Tibial nerve (tissue), 4 donors: ENCODE data around the gene SAG. TPM values are rescaled to one million over a fixed set of nuclear protein-coding genes. Genes with fewer than 3 reads are reported as not detected.

Experiments
- DNase-seq, 2 donors: peaks; one replicate each; pipeline ENCODE4 v3.0.0-alpha.2; 2019; ENCODE audit warnings: low spot score in 2 of 2
- H3K27ac ChIP-seq, 4 donors: fragments of 200-600 bp; sonication (generic) in 3 of 4; one replicate each; pipeline ENCODE4 v1.5.1; 2017 to 2019; ENCODE audit warnings: mild to moderate bottlenecking in 1 of 4
- H3K27me3 ChIP-seq, 2 donors: fragments of 200-600 bp; sonication (generic) in 1 of 2; one replicate each; pipeline versions ENCODE4 v1.5.1 to v1.6.0; 2017 to 2019
- H3K36me3 ChIP-seq, 3 donors: fragments of 200-600 bp; sonication (generic); one replicate each; pipeline ENCODE4 v1.5.1; 2018 to 2019
- H3K4me1 ChIP-seq, 4 donors: fragments of 200-600 bp; sonication (generic) in 3 of 4; one replicate each; pipeline ENCODE4 v1.5.1; 2017 to 2019
- H3K4me3 ChIP-seq, 4 donors: fragments of 200-600 bp; sonication (generic) in 3 of 4; one replicate each; pipeline ENCODE4 v1.5.1; 2017 to 2019; ENCODE audit warnings: mild to moderate bottlenecking in 1 of 4, moderate library complexity in 1 of 4
- H3K9me3 ChIP-seq, 4 donors: fragments of 200-600 bp; sonication (generic) in 3 of 4; one replicate each; pipeline ENCODE4 v1.5.1; 2017 to 2019
- CTCF ChIP-seq, 5 experiments: fragments of 200-600 bp in 3 of 5; fragments of 450-650 bp in 2 of 5; sonication (generic) in 3 of 5; IDR thresholded peaks; one replicate each; pipeline ENCODE4 v1.5.1; 2016 to 2019; ENCODE audit warnings: antibody characterized with exemption in 5 of 5, mild to moderate bottlenecking in 3 of 5, moderate library complexity in 2 of 5
- EP300 ChIP-seq, 2 donors: sonication (generic); formaldehyde crosslinking; IDR thresholded peaks; one replicate each; pipeline ENCODE4 v1.6.1; 2017; ENCODE audit warnings: antibody characterized with exemption in 2 of 2, mild to moderate bottlenecking in 1 of 2
- POLR2A ChIP-seq, 2 donors: fragments of 450-650 bp; IDR thresholded peaks; one replicate each; pipeline ENCODE4 v1.6.1; 2017; ENCODE audit warnings: antibody characterized with exemption in 2 of 2, mild to moderate bottlenecking in 2 of 2, moderate library complexity in 2 of 2
- WGBS, 2 donors: methylation state at CpG; one replicate each; pipeline ENCODE4 v1.1.5; 2018; 5-methylcytosine and 5-hydroxymethylcytosine counted together
- total RNA-seq, 4 donors: library from RNA; depleted of rRNA; stranded (reverse); fragments of >200 nt; gene quantifications; one replicate each; pipeline ENCODE4 v1.1.0, GENCODE V29; 2016

Gene SAG
- total RNA-seq, 4 donors from 2014 or later: not detected

- H3K4me3 ChIP-seq: no peak overlapping the region
- H3K36me3 ChIP-seq: no peaks in the 10 kb centered on the region
- H3K4me1 ChIP-seq: peaks cover 0 to 7% (median 0%) of the 10 kb centered on the region in 4 donors
- no peak overlapping the region for H3K27ac ChIP-seq
- no peaks in the 10 kb centered on the region for H3K9me3 ChIP-seq
- DNase-seq: no peak
- H3K27me3 ChIP-seq: no peaks in the 10 kb centered on the region
- WGBS, 2 donors: 94% methylated on average over 13 of the region's 13 CpGs
- TF ChIP-seq EP300 (IDR thresholded peaks at IDR 0.05): no peak
- TF ChIP-seq POLR2A (IDR thresholded peaks at IDR 0.05): no peak
- no peak for TF ChIP-seq CTCF (IDR thresholded peaks at IDR 0.05)
Observed at GRCh38 chr2:233380132-233380895, 72.7 kb downstream of the SAG start.

GRCh38 chr2:233380995-233381637 is 73.5 kb downstream of the SAG start:
- DNase-seq: no peak
- TF ChIP-seq POLR2A (IDR thresholded peaks at IDR 0.05) (no peak), EP300 (IDR thresholded peaks at IDR 0.05) (no peak), CTCF (IDR thresholded peaks at IDR 0.05) (no peak)
- Histone ChIP-seq H3K9me3 (no peaks in the 10 kb centered on the region), H3K4me3 (no peak overlapping the region), H3K4me1 (peaks cover 0 to 7% (median 2%) of the 10 kb centered on the region in 4 donors), H3K27ac (no peak overlapping the region), H3K27me3 (no peaks in the 10 kb centered on the region), H3K36me3 (no peaks in the 10 kb centered on the region)
- WGBS, 2 donors: 91 to 94% methylated on average over 11 of the region's 11 CpGs

GRCh38 chr2:233381638-233381995 is 74.0 kb downstream of the SAG start:
- WGBS, 2 donors: 95 to 96% methylated on average over 4 of the region's 4 CpGs
- Histone ChIP-seq H3K27ac (no peak overlapping the region), H3K27me3 (no peaks in the 10 kb centered on the region), H3K4me3 (no peak overlapping the region), H3K9me3 (no peaks in the 10 kb centered on the region), H3K36me3 (no peaks in the 10 kb centered on the region), H3K4me1 (peaks cover 0 to 12% (median 4%) of the 10 kb centered on the region in 4 donors)
- no peak for DNase-seq
- TF ChIP-seq EP300 (IDR thresholded peaks at IDR 0.05): no peak
- TF ChIP-seq CTCF (IDR thresholded peaks at IDR 0.05): no peak
- no peak for TF ChIP-seq POLR2A (IDR thresholded peaks at IDR 0.05)

GRCh38 chr2:233384015-233384414 is 76.4 kb downstream of the SAG start:
- no peaks in the 10 kb centered on the region for H3K27me3 ChIP-seq
- no peak overlapping the region for H3K27ac ChIP-seq
- no peaks in the 10 kb centered on the region for H3K36me3 ChIP-seq
- peaks cover 0 to 30% (median 18%) of the 10 kb centered on the region in 4 donors for H3K4me1 ChIP-seq
- TF ChIP-seq EP300 (IDR thresholded peaks at IDR 0.05): no peak
- TF ChIP-seq CTCF (IDR thresholded peaks at IDR 0.05): no peak
- TF ChIP-seq POLR2A (IDR thresholded peaks at IDR 0.05): no peak
- H3K9me3 ChIP-seq: no peaks in the 10 kb centered on the region
- 81 to 92% methylated on average over 10 of the region's 10 CpGs for WGBS, 2 donors
- DNase-seq: no peak
- H3K4me3 ChIP-seq: no peak overlapping the region

- H3K4me1 ChIP-seq: peaks cover 0 to 30% (median 18%) of the 10 kb centered on the region in 4 donors
- 80 to 94% methylated on average over 8 to 12 of the region's 12 CpGs for WGBS, 2 donors
- no peak for TF ChIP-seq POLR2A (IDR thresholded peaks at IDR 0.05)
- no peak for TF ChIP-seq CTCF (IDR thresholded peaks at IDR 0.05)
- no peak for TF ChIP-seq EP300 (IDR thresholded peaks at IDR 0.05)
- no peaks in the 10 kb centered on the region for H3K27me3 ChIP-seq
- H3K27ac ChIP-seq: no peak overlapping the region
- no peaks in the 10 kb centered on the region for H3K36me3 ChIP-seq
- DNase-seq: no peak
- no peaks in the 10 kb centered on the region for H3K9me3 ChIP-seq
- no peak overlapping the region for H3K4me3 ChIP-seq
Observed at GRCh38 chr2:233384811-233385488, 77.3 kb downstream of the SAG start.
